Activated naive CD4-positive, alpha-beta T cell (primary cell): ENCODE measurements around the gene TECTB.

ENCODE experiments used
- DNase-seq, 4 experiments: peaks; one replicate each; lab custom pipeline; 2025; lab: John Stamatoyannopoulos, UW

TECTB gene

GRCh38 chr10:112347709-112348671, 64.8 kb downstream of the TECTB start:
- DNase-seq = no peak

- DNase-seq = no peak
Measured at GRCh38 chr10:112348759-112349158, 65.6 kb downstream of the TECTB start.

DNA sequence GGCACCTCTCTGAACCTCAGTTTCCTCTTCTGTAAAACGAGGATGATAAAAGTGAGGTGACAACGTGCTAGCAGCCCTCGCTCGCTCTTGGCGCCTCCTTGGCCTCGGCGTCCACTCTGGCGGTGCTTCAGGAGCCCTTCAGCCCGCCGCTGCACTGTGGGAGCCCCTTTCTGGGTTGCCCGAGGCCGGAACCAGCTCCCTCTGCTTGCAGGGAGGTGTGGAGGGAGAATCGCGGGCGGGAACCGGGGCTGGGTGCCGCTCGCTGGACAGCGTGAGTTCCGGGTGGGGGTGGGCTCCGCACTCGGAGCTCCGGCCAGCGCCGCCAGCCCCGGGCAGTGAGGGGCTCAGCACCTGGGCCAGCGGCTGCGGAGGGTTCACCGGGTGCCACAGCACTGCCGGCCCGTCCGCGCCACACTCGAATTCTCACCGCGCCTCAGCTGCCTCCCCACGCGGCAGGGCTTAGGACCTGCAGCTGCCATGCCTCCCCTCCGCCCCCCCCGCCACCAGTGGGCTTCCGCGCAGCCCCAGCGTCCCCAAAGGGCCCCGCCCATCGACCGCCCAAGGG, 66.4 kb downstream of the TECTB start:
- DNase-seq = no peak

DNA sequence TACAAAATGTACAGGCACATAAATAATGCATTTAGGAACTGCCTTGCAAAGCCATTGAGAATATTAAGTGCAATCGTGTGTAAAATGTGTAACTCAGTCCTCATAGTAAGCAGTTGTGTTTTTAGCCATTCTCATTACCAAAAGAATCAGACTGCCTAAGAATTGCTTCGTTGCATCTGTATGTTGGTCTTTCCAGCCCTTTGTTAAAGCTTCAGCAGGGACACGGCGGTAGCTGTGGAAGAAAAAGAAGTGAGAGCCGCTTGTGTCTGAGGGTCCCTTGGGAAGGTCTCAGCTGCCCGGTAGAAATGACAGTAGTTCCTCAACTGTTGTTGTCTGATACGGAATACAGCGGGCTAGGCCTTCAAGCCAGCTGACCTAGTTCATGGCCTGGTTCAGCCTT, 67.9 kb downstream of the TECTB start:
- DNase-seq = no peak

DNA sequence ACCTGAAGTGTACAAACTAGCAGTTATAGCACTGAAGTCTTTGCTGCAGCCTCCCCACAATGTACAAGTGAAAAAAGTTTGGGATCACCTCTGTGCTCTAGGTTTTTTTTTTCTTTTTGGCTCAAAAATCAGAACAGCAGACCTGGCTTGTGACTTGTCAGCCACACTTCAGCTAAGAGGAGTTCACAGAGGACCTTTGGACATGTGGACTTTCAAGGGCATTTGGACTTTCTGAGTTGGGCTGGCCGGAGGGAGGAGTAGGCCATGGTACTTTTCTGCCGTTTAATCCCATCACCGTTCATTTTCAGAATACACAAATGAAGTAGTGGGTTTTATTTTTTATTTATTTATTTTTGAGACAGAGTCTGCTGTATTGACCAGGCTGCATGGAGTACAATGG, 68.8 kb downstream of the TECTB start:
- DNase-seq = no peak

DNA sequence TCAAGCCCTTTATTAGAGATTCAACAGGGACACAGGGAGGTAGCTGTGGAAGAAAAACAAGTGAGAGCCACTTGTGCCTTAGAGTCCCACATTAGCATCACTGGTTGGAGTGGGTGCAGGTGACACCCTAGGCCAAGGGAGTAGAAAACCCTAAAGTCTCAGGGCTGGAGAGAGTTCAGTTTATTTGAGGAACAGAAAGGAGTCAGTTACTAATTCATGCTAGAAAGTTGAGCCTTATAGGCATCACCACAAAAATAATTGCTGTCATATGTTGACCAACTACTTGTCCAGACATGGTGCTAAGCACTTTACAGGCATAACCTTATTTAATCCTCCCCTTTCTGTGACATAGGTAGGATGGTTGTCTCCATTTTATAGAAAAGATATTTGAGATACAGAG, 69.8 kb downstream of the TECTB start:
- no peak for DNase-seq
